Stomach (tissue), 4 donors: ENCODE results near the gene UNC5A.

ENCODE experiments used
- EP300 ChIP-seq: sonication (generic); formaldehyde crosslinking; IDR thresholded peaks from one replicate; pipeline ENCODE4 v1.6.1; 2017; ENCODE audit warnings: antibody characterized with exemption
- POLR2A ChIP-seq, 4 donors: fragments of 450-650 bp; IDR thresholded peaks; one replicate each; pipeline ENCODE4 v1.6.1; 2016; ENCODE audit warnings: antibody characterized with exemption in 4 of 4, control low read depth in 2 of 4, mild to moderate bottlenecking in 1 of 4, moderate library complexity in 1 of 4
- POLR2AphosphoS5 ChIP-seq, 3 donors: sonication (generic); formaldehyde crosslinking; IDR thresholded peaks; one replicate each; pipeline ENCODE4 v1.6.1; 2016; ENCODE audit warnings: antibody characterized with exemption in 3 of 3
- TF ChIP-seq, protein P1 (sequence below), 7 experiments: fragments of 450-650 bp in 4 of 7; fragments of 200-600 bp in 3 of 7; sonication (generic) in 3 of 7; IDR thresholded peaks; one replicate each; pipeline ENCODE4 v1.5.1; 2016 to 2019; ENCODE audit warnings: antibody characterized with exemption in 7 of 7, control low read depth in 2 of 7, mild to moderate bottlenecking in 1 of 7

DNA sequence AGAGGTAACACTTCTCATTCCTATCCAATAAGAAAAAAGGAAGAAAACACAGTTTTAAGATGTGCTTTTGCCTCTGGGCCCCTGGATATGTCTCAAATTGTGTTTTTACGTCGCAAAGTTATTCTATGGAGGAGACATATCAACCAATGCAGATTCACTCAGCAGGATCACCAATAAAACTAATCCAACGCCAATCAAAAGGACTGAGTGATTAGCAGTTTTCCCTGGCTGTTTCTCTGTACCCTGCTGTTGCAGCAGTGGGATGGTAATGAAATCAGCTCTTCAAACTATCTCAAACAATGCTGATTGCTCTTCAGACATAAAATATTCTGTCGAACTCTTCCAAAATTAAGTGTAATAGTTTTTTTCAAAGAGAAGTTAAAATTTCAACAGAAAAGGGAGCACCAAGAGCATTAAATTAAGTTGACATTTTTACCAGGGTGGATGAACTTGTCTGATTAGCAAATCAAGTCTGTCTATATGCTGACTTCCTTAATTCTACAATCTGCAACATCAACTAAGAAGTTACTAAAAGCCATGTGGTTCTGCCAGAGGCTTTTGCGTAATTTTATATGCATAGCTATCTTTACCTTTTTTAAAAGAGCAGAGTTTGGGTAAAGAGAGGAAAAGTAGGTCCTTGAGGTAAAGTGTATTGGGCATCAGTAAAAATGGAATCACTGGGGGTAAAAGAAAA is 98.5 kb downstream of the UNC5A start:
- TF ChIP-seq POLR2A (IDR thresholded peaks at IDR 0.05) = no peak
- TF ChIP-seq POLR2AphosphoS5 (IDR thresholded peaks at IDR 0.05) = no peak
- TF ChIP-seq, protein P1, sequence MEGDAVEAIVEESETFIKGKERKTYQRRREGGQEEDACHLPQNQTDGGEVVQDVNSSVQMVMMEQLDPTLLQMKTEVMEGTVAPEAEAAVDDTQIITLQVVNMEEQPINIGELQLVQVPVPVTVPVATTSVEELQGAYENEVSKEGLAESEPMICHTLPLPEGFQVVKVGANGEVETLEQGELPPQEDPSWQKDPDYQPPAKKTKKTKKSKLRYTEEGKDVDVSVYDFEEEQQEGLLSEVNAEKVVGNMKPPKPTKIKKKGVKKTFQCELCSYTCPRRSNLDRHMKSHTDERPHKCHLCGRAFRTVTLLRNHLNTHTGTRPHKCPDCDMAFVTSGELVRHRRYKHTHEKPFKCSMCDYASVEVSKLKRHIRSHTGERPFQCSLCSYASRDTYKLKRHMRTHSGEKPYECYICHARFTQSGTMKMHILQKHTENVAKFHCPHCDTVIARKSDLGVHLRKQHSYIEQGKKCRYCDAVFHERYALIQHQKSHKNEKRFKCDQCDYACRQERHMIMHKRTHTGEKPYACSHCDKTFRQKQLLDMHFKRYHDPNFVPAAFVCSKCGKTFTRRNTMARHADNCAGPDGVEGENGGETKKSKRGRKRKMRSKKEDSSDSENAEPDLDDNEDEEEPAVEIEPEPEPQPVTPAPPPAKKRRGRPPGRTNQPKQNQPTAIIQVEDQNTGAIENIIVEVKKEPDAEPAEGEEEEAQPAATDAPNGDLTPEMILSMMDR (IDR thresholded peaks at IDR 0.05) = no peak
- TF ChIP-seq EP300 = no peak
